22Rv1 (cell line): ENCODE data around the gene WDFY3.

Experiments
- CTCF ChIP-seq: fragments of 450-650 bp; IDR thresholded peaks from 2 replicates; pipeline ENCODE4 v1.5.1; 2017; ENCODE audit warnings: mild to moderate bottlenecking
- ZFX ChIP-seq: fragments of 450-650 bp; IDR thresholded peaks from 2 replicates; pipeline ENCODE4 v1.6.1; 2017; ENCODE audit warnings: antibody characterized with exemption, borderline replicate concordance

GRCh38 chr4:84808332-84808731 is 158.2 kb downstream of the WDFY3 start:
- TF ChIP-seq CTCF (no peak), ZFX (no peak)
